Activated CD4-positive, alpha-beta T cell treated with anti-CD3 and anti-CD28 coated beads, Interleukin-10, Interleukin-2, amounts not matched to agents 100 ng/mL and 50 ng/mL, durations not matched to agents 16 hours and 8 hours (primary cell): ENCODE measurements around the gene FAM193A.
"Not testable (repeated sequence)": the region's sequence is repeated elsewhere in the genome, so short reads cannot be mapped to it uniquely, and the experiment has no call there.

Experiments used
- DNase-seq: peaks from one replicate; pipeline ENCODE4 v3.0.0-alpha.2; 2020

Gene FAM193A

DNA sequence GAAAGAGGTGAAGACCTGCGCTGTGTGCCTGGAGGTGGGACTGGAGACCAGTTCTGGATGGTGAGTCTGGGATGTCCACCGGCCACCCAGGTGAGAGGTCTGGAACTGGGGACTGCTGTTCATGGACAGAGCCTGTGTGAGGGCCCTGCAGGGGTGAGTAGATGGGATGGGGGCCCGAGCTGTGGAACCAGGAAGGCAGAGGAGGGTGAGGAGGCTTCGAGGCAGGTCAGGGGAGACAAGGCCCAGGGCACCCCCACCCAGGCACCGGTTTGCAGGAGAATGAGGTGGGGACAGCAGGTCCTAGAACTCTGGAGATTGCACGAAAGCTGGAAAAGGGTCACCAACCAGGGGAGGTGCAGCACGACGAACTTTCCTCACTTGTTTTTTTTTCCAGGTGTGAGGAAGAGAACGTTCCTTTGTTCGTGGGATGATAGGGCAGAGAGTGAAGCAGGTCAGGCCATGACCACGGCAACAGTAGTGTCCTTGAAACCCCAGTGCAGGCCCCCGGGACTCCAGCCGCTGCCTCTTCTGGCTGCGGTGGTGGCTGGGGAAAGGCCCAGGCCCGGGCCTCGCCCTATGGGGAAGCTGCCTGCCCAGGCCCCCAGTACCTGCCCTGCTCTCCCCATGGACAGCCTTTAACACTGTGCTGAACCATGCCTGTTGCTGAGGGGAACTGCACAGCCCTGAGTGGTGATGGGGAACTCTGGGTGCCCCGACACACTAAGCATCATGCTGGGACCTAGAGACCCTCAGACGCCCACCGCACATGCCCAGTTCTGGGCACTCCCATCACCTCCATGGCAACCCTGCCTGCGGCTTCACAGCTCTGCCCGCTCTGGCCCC lies 196.8 kb downstream of the FAM193A start:
- no peak for DNase-seq

DNA sequence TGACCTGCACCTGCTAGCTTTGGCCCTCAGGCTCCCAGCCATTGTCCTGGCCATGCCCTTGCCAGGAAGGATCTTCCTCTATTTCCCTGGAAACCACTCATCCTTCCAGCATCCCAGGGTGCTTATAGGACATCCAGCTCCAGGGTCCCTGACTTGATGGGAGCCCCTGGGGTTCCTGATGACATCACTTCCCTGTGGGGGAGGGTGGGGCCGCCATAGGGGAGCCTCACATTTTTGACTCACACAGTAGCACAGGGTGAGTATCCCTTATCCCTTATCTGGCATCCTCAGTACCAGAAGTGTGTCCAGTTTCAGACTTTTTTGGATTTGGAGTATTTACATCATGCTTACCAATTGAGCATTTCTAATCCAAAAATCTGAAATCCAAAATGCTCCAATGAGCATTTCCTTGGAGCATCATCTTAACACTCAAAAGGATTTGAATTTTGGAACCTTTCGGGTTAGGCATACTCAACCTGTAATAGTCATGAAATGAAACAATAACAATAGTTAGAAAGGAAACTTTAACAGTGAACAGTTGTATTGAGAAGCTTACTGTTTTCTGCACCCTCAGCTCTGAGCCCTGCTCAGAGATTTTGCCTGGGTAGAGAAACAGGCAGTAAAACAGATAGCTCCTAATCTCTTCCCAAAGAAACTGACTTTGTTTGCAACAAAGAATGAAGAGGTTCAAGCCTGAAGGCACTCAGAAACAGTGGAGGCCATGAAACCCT lies 197.6 kb downstream of the FAM193A start:
- DNase-seq: no peak

GRCh38 chr4:2734612-2735011 lies 198.2 kb downstream of the FAM193A start:
- peak; percentile 28 for DNase-seq

- DNase-seq: no peak
Measured at GRCh38 chr4:2735869-2736268, 199.4 kb downstream of the FAM193A start.

DNA sequence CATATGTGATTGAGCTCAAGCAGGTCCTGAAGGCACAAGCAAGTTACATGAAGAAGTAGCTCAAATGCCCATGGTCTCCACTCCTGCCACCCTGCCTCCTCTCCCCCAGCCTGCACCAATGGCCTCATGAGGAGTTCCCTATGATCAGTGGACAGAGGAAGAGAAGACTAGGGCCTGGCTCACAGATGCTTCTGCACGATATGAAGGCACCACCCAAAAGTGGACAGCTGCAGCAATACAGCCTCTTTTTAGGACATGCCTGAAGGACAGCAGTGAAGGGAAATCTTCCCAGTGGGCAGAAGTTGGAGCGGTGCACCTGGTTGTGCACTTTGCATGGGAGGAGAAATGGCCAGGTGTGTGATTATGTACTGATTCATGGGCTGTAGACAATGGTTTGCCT lies 201.8 kb downstream of the FAM193A start:
- not testable (repeated sequence) for DNase-seq

DNA sequence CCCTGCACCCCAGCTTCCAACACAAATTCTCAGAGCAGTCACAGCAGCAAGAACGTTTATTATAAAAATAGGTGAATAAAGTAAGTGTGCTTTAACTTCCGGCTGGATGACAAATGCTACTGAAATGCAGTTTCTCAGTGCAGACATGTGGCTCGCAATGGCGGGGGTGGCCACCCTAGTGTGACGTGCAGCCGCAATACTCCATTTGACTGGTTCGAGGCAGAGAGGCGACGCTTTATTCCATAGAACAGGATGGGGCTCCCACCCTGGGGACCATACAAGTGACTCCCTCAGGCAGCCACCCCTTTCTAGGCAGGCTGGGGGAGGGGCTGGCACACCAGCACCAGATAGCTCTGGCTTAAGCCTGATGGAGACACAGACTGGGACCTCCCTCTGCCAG lies 205.2 kb downstream of the FAM193A start:
- DNase-seq: no peak

- DNase-seq: no peak
Measured at GRCh38 chr4:2742081-2742822, 205.8 kb downstream of the FAM193A start.

GRCh38 chr4:2742823-2743517 lies 206.5 kb downstream of the FAM193A start:
- no peak for DNase-seq

- DNase-seq: no peak
Measured at GRCh38 chr4:2743518-2744445, 207.3 kb downstream of the FAM193A start.

DNA sequence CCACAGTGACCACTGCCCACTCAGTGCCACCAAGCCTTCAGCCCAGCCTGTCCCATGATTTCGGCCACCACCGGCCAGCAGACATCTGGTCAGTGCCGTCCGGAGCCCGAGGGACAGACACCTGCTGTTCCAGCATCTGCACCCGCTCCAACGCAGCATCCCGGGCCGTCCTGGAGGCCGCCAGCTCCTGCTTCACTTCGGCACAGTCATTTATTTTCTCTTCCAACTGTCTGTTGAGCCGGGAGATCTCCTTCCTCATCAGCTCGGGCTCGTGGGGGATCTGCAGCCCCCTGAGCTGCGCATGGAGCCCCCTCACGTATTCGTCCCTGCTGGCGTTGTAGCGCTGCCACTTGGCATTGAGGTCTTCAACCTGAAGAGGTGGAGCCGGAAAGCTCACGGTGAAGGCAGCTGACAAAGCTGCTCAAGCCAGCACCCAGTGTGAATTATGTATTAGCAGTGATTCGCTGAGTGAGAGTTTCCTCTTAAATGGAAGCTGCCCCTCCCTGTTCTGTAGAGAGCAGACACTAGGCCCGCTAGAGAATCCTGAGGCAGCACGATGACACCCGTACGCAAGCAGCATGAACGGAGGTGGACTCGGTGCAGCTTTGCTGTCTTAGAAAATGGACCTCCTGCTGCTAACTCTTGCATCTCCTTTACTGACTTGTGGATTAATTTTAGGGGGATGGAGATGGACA lies 208.3 kb downstream of the FAM193A start:
- DNase-seq: no peak

- no peak for DNase-seq
Measured at GRCh38 chr4:2745516-2745915, 209.1 kb downstream of the FAM193A start.

- DNase-seq: peak; percentile 98
Measured at GRCh38 chr4:2745981-2746806, 209.7 kb downstream of the FAM193A start.

GRCh38 chr4:2746891-2747695 lies 210.6 kb downstream of the FAM193A start:
- peak; percentile 43 for DNase-seq

GRCh38 chr4:2750719-2751605 lies 214.5 kb downstream of the FAM193A start:
- DNase-seq: no peak

- no peak for DNase-seq
Measured at GRCh38 chr4:2753436-2753835, 217.0 kb downstream of the FAM193A start.

- no peak for DNase-seq
Measured at GRCh38 chr4:2754848-2755819, 218.7 kb downstream of the FAM193A start.
